Activated CD8-positive, alpha-beta memory T cell treated with anti-CD3 and anti-CD28 coated beads, Interleukin-2, amount 50 U/mL, for 24 hours (primary cell): ENCODE results near the gene FRMD1.

ENCODE experiments used
- DNase-seq: peaks from one replicate; pipeline ENCODE4 v3.0.0-alpha.2; 2020; ENCODE audit errors: extremely low read depth

FRMD1 gene

GRCh38 chr6:168095716-168096250, 16.8 kb upstream of the FRMD1 start:
- DNase-seq: no peak

- DNase-seq: no peak
These were observed 16.2 kb upstream of the FRMD1 start for GRCh38 chr6:168095171-168095691.

- DNase-seq: no peak
These were observed 14.6 kb upstream of the FRMD1 start for GRCh38 chr6:168093634-168094033.

DNA sequence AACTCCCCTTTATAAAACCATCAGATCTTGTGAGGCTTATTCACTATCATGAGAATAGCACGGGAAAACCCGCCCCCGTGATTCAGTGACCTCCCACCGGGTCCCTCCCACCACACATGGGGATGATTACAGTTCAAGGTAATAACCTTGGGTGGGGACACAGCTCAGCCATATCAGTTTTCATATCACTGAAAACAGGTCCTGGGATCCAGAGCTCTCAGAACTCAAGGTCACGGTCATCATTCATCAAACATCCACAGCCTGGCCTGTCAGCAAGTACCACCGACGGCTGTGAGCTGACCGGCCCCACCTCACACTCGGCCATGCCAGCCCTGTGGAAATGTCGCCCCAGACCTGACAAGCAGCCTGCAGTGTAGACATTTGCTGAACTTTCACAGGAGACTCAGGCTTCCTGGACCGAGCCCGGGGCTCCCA, 14.1 kb upstream of the FRMD1 start:
- no peak for DNase-seq

- DNase-seq: no peak
These were observed 13.5 kb upstream of the FRMD1 start for GRCh38 chr6:168092541-168092940.

GRCh38 chr6:168091381-168092264, 12.6 kb upstream of the FRMD1 start:
- no peak for DNase-seq

DNA sequence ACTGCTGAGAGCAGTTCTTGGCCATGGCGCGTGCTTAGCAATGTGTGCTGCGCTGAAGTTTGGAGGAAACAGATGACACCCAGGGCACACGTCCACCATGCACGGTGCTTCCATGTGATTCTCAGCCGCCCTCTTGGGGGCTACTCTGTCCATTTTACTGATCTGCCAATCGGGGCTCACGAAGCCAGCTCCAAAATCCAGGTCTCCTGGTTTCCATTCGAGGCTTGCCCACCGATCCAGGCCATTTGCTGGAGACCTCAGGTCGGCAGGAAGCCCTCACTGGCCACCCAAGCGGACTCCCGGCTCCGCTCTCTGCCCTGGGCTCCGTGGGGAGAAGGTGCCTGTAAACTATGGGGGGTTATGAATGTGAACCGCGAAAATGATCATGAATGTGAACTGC, 11.7 kb upstream of the FRMD1 start:
- no peak for DNase-seq

GRCh38 chr6:168090064-168090690, 11.2 kb upstream of the FRMD1 start:
- DNase-seq: no peak

DNA sequence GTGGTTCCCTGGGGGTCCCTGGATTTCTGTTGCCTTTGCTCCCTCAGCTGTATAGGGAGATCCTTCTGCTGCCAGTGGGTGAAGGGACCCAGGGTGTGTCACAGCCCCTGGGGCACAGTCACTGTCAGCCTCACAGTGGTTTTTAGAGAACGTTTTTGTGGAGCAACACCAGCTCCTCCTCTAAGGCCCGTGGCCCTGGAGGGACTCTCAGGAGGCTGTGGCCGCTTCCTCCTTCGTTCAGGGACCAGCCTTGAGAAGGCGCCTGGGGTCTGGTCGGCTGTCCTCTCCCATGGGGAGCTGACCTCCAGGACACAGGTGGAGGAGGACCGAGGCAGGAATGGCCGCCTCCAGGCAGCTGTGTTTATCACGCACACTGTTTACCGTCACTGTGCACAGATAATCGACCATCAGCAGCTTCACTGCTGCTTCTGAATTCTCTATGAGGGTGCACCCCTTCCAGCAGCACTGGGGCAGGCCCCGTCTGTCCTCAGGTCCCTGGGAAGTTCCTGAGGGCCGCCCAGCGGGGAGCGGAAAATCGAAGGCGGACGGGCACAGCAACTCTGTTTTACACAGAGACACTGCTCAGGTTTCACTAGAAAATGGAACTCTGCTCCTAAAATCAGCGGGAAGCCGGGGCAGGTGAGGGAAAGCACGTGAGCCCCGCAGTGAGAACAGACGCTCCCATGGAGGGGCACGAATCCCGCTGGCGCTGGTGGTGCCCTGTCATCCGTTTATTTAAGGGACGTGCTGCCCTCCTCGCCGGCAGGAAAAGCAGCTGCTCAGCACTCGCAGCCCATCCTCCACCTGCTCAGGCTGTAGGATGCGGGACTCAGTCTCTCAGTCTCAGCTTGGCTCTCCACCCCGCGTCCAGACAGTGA, 10.4 kb upstream of the FRMD1 start:
- no peak for DNase-seq

DNA sequence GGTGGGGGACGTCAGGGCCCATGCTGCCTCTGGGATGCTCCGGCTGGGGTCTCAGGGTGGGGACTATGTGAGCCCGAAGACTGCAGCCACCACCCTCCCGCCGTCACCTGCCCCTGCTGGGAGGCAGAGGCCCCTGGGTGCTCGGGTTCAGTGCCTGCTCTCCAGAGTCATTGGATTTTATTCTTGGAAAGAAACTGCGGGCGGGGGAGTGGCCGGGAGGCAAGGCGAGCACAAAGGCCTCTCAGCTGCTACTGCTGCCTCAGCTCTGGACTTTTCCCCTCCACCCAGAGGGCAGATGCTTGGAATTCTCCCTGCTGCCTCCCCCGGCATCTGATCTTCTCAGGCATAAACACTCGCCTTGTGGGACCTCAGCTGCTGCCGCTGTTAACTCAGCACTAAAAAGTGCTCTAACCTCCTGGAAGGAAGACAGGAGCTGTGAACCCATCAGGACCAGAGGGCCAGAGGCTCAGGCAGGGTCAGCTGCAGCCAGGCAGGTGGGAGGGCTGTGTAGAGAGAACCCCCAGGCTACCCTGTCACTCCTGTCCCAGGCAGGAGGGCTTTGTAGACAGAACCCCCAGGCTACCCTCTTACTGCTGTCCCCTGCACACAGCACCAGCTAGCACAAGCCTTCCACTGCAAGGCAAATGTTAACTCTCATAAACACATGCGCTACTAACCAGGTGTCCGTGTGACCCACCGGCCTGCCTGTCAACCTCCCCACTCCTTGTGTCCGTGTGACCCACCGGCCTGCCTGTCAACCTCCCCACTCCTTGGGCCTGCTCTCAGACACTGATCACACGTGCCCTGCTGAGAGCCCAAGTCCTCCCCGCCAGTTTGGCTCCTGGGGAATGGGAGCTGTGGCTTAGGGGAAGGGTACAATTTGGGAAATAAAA, 9.4 kb upstream of the FRMD1 start:
- DNase-seq: no peak

DNA sequence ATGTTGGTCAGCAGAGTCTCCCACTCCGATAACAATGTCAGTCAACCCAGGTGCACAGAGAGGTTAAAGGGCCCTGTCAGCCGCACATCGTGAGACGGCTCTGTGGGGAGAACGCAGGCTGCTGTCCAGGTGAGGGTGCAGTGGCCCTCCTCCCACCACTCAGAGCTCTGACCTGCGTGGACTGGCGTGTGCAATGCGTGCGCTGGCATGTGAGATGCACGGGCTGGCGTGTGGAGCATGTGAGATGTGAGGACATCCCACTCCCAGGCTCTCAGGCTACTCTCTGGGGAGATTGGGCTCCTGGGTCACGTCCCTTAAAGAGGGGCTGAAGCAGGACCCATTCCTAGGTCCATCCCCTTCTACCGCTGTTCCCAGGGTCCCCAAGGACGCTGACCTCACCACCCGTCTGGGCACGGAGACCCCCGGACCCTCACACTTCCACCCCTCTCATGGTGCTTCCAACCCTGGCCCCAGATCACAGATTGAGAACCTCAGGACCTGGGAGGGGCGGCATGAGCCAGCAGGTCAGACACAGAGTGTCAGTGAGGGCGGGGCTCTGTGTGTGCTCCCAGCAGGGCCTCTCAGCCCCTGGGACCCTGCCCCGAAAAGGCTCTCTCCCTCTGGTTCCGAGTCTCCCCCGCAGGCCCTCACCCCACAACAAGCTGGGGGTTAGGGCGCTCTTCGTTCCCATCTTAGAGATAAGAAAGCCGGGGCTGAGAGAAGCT, 8.6 kb upstream of the FRMD1 start:
- no peak for DNase-seq

GRCh38 chr6:168086616-168087015, 7.6 kb upstream of the FRMD1 start:
- no peak for DNase-seq

GRCh38 chr6:168086066-168086465, 7.1 kb upstream of the FRMD1 start:
- DNase-seq: no peak

DNA sequence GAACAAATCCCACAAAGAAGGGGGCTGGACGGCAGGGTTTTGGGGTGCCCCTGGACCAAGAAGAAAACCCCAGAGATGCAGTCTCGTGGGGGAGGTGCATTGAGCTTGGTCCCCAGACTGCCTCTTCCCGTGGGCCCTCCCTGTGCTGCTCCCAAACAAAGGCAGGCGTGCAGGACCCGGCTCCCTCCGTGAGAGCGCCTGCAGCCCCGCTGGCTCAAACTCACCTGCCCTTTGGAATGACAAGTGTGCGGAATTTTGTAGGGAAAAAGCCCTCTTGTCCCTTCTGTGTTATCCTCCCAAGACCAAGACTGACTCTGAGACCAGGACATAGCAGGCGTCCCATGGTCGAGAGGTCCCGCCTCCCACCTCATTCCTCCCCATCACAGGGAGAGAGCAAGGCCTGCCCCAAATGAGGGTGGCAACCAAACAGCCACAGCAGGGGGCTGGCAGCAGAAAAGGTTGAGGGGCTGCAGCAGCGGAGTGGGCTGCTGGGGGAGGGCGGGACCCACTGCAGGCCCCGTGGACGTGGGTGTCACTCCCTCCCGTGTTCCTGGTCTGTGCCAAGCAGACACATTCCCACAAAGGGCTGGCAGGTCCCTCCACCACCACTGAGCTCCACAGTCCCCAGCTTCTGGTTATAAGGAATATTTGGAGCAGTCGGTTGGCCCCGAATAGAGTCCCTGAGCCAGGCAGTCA, 5.6 kb upstream of the FRMD1 start:
- no peak for DNase-seq

GRCh38 chr6:168083514-168083885, 4.5 kb upstream of the FRMD1 start:
- no peak for DNase-seq

- no peak for DNase-seq
These were observed 4.0 kb upstream of the FRMD1 start for GRCh38 chr6:168082860-168083513.

GRCh38 chr6:168081858-168082546, 3.0 kb upstream of the FRMD1 start:
- DNase-seq: no peak

DNA sequence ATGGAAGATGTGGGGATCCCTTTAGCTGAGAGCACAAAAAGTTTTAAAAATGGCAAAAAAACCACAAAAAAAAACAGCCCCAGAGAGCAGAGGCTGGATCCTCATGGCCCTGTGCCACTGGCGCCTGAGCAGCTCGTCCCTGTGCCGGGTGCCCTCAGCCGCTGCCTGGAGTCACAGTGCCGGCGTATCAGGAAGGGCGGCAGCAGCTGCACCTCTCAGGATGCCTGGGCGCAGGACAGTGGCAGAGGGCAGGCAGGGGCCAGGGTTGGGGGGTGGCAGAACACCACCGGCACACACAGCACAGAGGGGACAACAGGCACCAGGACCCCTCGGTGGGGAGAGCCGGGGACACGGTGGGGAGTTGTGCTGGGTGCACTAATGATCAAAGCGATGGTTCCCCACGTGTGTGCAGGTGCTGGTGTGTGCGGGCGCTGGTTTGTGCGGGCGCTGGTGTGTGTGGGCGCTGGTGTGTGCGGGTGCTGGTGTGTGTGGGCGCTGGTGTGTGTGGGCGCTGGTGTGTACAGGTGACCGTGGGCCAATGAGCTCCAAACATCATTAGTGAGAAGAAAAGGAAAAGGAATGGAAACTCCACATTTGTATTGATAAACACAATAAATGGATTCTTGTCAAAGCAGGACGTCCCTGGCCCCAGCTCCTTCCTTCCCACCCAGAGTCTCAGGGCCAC, 1.5 kb upstream of the FRMD1 start:
- DNase-seq: no peak
